Measurements from ENCODE around the gene ARHGEF3. TPM values are rescaled to one million over a fixed set of nuclear protein-coding genes. Genes with fewer than 3 reads are reported as not detected.

ARHGEF3 gene
- total RNA-seq, 1 experiment from 2014 or later = 7.9 TPM

DNA sequence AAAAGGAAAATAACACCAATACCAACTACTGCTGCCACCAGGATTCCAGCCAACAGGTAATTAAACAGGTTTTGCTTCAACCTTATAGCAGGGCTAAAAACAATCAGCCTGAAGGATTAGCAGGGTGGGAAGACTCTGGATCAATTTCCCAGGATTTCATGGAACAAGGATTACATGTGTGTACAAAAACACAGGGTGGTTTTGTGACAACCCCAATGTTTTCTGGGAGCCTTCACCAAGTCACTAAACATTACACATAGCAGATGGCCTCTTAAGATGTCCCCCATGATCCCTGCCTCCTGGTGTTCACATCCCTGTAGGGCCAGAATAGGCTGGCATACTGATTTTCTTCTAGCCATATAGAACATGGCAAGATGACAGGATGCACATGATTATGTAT is 42.8 kb upstream of the ARHGEF3 start:
- ChIA-PET CTCF (no interaction called here), POLR2A (no interaction called here)
- Mint-ChIP-seq H3K27ac (no peak overlapping the region), H3K4me1 (no peaks in the 10 kb centered on the region), H3K36me3 (no peaks in the 10 kb centered on the region), H3K4me3 (no peak overlapping the region), H3K27me3 (ENCODE audit: low read depth) (no peaks in the 10 kb centered on the region), H3K9me3 (peaks cover 9% of the 10 kb centered on the region)
- TF ChIP-seq, protein P1, sequence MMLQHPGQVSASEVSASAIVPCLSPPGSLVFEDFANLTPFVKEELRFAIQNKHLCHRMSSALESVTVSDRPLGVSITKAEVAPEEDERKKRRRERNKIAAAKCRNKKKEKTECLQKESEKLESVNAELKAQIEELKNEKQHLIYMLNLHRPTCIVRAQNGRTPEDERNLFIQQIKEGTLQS (CRISPR knock-in tag; conservative IDR thresholded peaks at IDR 0.05) = no peak
- no peak for TF ChIP-seq E2F5 (CRISPR knock-in tag; IDR thresholded peaks at IDR 0.05)
- DNase-seq (ENCODE audit: low spot score) (no peak), ATAC-seq (no peak)

- ATAC-seq (no peak), DNase-seq (ENCODE audit: low spot score) (no peak)
- Mint-ChIP-seq H3K36me3 (no peaks in the 10 kb centered on the region), H3K9me3 (peaks cover 3% of the 10 kb centered on the region), H3K27ac (no peak overlapping the region), H3K27me3 (ENCODE audit: low read depth) (no peaks in the 10 kb centered on the region), H3K4me1 (no peaks in the 10 kb centered on the region), H3K4me3 (no peak overlapping the region)
- TF ChIP-seq, protein P2, sequence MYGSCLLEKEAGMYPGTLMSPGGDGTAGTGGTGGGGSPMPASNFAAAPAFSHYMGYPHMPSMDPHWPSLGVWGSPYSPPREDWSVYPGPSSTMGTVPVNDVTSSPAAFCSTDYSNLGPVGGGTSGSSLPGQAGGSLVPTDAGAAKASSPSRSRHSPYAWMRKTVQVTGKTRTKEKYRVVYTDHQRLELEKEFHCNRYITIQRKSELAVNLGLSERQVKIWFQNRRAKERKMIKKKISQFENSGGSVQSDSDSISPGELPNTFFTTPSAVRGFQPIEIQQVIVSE (CRISPR knock-in tag; IDR thresholded peaks at IDR 0.05; ENCODE audit: borderline replicate concordance) = no peak
- TF ChIP-seq, protein P3, sequence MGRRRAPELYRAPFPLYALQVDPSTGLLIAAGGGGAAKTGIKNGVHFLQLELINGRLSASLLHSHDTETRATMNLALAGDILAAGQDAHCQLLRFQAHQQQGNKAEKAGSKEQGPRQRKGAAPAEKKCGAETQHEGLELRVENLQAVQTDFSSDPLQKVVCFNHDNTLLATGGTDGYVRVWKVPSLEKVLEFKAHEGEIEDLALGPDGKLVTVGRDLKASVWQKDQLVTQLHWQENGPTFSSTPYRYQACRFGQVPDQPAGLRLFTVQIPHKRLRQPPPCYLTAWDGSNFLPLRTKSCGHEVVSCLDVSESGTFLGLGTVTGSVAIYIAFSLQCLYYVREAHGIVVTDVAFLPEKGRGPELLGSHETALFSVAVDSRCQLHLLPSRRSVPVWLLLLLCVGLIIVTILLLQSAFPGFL (CRISPR knock-in tag; IDR thresholded peaks at IDR 0.05; ENCODE audit: borderline replicate concordance) = no peak
- TF ChIP-seq ZNF232 (CRISPR knock-in tag; IDR thresholded peaks at IDR 0.05) (no peak), ZNF512 (CRISPR knock-in tag; IDR thresholded peaks at IDR 0.05; ENCODE audit: borderline replicate concordance) (no peak), ZSCAN18 (CRISPR knock-in tag; IDR thresholded peaks at IDR 0.05) (no peak), GABPB1 (CRISPR knock-in tag; IDR thresholded peaks at IDR 0.05) (0 out of 2 replicates have a peak, but pooled peaks have one; percentile 26), ATF1 (CRISPR knock-in tag; IDR thresholded peaks at IDR 0.05) (no peak)
- TF ChIP-seq, protein P4, sequence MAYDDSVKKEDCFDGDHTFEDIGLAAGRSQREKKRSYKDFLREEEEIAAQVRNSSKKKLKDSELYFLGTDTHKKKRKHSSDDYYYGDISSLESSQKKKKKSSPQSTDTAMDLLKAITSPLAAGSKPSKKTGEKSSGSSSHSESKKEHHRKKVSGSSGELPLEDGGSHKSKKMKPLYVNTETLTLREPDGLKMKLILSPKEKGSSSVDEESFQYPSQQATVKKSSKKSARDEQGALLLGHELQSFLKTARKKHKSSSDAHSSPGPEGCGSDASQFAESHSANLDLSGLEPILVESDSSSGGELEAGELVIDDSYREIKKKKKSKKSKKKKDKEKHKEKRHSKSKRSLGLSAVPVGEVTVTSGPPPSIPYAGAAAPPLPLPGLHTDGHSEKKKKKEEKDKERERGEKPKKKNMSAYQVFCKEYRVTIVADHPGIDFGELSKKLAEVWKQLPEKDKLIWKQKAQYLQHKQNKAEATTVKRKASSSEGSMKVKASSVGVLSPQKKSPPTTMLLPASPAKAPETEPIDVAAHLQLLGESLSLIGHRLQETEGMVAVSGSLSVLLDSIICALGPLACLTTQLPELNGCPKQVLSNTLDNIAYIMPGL (CRISPR knock-in tag; IDR thresholded peaks at IDR 0.05) = no peak
- POLR2A ChIA-PET = interaction anchor here (1.5 kb wide), 1 partner anchor 38 kb away, joined by 3 read pairs; the partner anchor contains the start of gene ARHGEF3
- CTCF ChIA-PET = interaction anchor here (0.8 to 2.1 kb wide), 3 partner anchors 16 to 149 kb away, joined by 3 to 7 read pairs (median 7); partner anchors contain the start of gene ARHGEF3
These were observed 38.3 kb upstream of the ARHGEF3 start for GRCh38 chr3:56839784-56840715.

GRCh38 chr3:56838448-56838847 is 36.7 kb upstream of the ARHGEF3 start:
- H3K27ac Mint-ChIP-seq = no peak overlapping the region
- H3K27me3 Mint-ChIP-seq (ENCODE audit: low read depth) = no peaks in the 10 kb centered on the region
- ATAC-seq (no peak), DNase-seq (ENCODE audit: low spot score) (no peak)
- no peaks in the 10 kb centered on the region for H3K4me1 Mint-ChIP-seq
- H3K4me3 Mint-ChIP-seq = no peak overlapping the region
- POLR2A ChIA-PET = no interaction called here
- CTCF ChIA-PET = interaction anchor here (1.9 to 2.1 kb wide), 2 partner anchors 150 to 151 kb away, joined by 5 to 7 read pairs; no protein-coding TSS in a partner anchor
- no peaks in the 10 kb centered on the region for H3K9me3 Mint-ChIP-seq
- no peaks in the 10 kb centered on the region for H3K36me3 Mint-ChIP-seq
- TF ChIP-seq FOXJ3 (CRISPR knock-in tag; IDR thresholded peaks at IDR 0.05; ENCODE audit: borderline replicate concordance) (no peak), GTF2I (CRISPR knock-in tag; conservative IDR thresholded peaks at IDR 0.05) (no peak), SMAD3 (CRISPR knock-in tag; IDR thresholded peaks at IDR 0.05; ENCODE audit: borderline replicate concordance) (no peak), ELF4 (CRISPR knock-in tag; IDR thresholded peaks at IDR 0.05; ENCODE audit: low read depth) (no peak), PRRX2 (CRISPR knock-in tag; IDR thresholded peaks at IDR 0.05) (no peak), ZNF232 (CRISPR knock-in tag; IDR thresholded peaks at IDR 0.05) (no peak), ZNF317 (CRISPR knock-in tag; IDR thresholded peaks at IDR 0.05; ENCODE audit: borderline replicate concordance, low read depth) (no peak), AFF4 (CRISPR knock-in tag; IDR thresholded peaks at IDR 0.05; ENCODE audit: borderline replicate concordance) (no peak)

All from WTC11 (cell line).